NOMO-1 (cell line): ENCODE results near the gene HOXC5.
"Not testable (repeated sequence)": the region's sequence is repeated elsewhere in the genome, so short reads cannot be mapped to it uniquely, and the experiment has no call there.

Source experiments
- DNase-seq, 2 experiments: peaks; one replicate each; lab custom pipeline; 2025; ENCODE audit not compliant: unreplicated experiment in 2 of 2; lab: John Stamatoyannopoulos, UW

HOXC5 gene

DNA sequence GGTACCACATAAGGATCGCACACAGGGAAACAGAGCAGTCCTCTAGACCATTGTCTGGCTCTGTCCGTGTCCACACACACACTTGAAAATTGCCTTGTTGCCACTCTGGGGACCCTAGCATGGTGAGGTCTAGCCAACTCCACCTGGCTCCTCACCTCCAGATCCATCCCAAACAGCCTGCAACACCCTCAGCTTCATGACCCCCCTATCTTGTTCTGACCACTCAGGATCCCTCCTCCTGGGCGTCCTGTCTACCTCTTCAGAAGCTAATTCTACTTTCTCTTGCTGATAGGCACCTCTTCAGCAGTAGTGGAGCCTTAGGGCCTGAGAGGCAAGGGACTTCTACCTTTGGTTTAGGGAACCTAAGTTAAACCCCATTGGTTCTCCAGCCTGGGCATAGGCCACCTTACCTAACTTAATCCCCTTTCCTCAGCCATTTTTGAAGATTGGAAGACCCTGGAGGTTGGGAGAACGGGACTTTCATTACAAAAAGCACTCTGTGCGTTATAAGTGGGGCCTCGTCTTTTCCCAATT, 697 bp upstream of the HOXC5 start:
- DNase-seq = no peak

DNA sequence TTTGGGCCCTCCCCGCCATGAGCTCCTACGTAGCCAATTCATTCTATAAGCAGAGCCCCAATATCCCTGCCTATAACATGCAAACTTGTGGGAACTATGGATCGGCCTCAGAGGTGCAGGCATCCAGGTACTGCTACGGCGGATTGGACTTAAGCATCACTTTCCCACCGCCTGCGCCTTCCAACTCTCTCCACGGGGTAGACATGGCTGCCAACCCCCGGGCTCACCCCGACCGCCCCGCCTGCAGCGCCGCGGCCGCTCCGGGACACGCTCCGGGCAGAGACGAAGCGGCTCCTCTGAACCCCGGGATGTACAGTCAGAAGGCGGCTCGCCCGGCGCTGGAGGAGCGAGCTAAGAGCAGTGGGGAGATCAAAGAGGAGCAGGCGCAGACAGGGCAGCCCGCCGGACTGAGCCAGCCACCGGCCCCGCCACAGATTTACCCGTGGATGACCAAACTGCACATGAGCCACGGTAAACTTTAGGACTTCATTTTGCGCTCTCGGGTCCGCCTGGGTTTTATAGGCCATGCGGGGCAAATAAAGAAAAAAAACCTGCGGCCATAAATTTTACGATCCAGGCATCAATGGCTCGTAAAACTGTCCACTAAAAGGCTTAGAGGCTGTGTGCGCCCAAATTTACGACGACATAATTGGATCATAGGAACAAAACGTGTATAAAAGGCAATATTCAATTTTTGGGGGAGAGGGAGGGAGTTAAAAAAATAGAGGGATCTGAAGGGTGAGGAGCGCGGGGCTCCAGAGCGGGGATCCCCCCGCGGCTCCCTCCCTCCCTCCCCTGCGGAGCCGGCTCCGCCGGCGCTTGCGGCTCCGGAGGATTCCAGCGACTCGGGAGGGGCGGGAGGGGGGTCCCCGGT, 493 bp downstream of the HOXC5 start:
- DNase-seq = peak in 1 of 2 experiments; percentile 31

DNA sequence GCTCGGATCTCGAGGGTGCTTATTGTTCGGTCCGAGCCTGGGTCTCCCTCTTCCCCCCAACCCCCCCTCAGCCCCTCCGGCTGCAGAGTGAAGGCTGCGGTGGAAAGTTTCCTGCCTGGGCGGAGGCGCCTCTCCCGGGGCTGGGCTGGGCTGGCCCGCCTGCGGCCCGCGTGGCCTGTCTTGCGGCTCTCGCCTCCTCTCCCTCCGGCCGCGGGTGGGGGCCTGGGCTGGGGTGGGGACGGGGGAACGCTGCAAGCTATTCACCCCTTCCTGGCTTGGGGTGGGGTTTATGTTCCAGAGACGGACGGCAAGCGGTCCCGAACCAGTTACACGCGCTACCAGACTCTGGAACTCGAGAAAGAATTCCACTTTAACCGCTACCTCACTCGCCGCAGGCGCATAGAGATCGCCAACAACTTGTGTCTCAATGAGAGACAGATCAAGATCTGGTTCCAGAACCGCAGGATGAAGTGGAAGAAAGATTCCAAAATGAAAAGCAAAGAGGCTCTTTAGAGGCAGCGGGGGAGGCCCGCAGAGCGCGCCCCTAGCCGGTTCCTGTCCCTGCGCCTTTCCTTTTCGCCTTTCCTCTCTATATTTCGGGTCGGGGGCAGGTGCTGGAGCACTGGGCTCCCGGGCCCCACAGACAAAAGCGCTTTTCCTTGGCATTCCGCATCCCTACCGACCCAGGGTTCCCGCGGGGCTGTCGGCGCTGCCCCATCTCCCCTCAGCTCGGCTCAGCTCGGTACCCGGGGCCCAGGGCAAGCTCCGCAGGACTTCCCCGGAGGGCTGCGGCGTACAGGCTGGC, 1.3 kb downstream of the HOXC5 start:
- DNase-seq = no peak

DNA sequence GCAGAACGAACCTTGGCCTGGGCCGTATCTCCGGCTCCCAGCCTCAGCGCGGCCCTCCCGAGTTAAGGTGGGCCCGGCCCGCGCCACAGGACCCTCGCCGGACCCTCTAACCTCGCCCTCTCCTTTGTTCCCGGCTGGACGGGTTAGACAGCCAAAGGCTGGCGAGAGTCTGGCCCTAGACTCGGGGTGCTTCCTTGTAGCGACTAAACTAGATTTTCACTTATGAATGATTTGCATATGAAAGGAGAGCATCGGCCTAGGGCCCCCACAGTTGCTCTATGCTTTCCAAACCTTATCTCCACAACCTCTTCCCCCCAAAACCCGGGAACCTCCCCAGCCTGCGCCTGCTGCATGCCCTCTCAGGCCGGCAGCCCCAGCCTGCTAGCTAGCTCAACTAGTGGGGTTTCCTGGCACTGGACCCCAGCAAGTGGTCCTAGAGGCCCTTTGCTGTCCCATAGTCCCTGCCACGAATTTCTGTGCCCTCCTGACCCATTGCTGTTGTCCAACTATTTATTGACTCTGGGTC, 2.0 kb downstream of the HOXC5 start:
- no peak for DNase-seq

DNA sequence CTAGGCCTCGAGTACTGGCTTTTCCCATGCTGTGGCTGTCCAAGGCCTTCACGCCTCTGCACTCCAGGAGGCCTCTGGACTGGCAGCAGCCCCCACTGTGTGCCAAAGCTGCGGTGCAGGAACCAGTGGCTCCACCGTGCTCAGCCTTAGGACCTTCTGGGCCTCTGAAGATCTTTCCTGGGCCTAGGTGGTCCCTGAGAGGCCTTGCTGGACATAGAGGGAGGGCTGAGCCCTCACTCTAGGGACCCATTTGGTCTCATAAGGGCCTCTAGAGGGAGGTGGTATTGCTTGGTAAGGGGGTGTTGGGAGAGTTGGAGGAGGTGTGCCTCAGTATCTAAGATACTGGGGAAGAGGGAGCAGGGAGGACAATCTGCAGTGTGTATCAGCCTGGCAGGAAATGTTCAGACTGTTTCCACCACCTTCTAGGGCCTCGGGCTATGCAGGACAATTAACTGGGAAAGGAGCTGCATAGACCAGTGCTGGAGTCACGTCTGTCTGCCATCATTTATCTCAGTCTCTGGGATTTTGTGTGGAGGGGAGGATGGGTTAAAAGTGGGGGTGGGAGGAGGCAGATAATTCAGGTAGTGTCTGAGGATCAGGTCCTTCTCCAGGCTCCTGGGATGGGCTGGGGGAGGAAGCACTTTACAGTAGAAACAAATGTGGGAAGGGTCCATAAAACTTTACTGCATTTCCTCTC, 2.9 kb downstream of the HOXC5 start:
- no peak for DNase-seq

DNA sequence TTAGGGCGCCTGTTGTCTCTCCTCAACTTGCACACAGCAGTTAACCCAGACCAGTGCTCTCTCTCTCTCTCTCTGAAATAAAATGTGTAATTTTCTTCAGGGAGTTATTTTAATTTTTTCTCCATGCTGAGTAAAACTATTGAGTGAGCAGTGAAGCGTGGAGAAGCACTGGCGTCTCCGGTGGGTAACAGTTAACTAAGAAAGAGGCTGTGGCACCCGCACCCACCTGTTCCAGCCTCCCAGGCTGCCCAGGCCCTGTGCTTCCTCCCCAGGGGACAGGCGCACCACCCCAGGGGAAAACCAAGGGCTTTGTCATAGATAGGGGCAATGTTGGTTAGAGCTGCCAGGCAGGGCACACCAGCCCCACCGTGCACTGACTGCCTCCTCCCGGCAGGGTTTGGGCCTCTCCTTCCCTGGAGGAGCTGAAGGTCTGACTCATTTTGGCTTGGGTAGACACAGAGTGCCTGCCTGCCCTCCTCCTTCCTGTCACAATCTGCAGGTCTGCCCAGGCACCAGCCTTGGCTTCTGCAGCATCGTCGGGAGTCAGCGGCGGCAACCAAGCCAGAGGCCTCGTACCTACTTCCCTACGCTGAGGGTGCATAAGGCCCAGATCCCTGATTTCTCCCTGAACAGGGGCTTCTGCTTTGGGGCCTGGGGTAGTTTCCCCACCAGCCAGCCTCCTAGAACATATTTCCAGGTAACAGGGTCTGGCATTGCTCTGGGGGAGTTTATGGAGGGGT, 3.9 kb downstream of the HOXC5 start:
- DNase-seq = no peak

DNA sequence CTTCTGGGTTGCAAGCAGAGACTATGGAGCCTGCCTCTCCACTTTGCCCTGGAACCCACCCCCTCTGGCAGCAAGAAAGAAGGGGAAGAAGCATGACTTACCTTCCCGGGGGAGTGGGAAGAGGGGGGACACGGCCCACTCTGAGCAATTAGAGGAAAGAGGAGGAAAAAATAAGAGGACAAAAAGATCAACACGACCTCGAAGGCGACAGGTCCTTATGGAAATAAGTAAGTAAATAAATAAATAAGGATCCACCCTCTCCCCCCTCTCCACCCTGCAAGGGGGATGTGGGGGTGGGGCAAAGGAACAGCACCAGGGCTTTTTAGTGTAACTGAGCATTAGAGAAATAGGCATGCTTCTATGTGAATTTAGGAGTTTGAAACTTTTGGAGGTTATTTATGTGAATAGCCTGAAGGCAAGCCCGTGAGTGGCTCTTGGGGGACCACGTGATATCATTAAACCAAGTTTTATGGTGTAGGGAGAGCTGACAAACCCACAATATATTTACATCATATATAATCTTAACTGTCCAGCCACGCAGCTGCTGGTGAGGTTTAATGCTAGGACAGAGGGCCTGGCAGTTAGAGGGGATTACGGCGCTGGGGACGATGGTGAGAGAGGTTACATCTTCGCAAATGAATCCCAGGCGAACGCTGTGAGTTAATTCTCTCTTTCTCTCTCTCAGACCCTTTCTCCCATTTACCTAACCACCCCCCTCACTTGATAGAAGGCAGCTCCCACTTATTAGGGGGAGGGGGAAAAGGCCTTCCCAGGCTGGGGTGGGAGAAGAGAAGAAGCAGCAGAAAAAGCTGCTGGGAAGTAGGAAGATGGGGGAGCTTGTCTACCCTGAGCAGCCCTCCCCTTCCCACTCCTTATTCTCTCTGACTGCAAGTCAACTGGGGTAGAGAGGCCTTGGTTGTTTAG, 4.8 kb downstream of the HOXC5 start:
- no peak for DNase-seq

DNA sequence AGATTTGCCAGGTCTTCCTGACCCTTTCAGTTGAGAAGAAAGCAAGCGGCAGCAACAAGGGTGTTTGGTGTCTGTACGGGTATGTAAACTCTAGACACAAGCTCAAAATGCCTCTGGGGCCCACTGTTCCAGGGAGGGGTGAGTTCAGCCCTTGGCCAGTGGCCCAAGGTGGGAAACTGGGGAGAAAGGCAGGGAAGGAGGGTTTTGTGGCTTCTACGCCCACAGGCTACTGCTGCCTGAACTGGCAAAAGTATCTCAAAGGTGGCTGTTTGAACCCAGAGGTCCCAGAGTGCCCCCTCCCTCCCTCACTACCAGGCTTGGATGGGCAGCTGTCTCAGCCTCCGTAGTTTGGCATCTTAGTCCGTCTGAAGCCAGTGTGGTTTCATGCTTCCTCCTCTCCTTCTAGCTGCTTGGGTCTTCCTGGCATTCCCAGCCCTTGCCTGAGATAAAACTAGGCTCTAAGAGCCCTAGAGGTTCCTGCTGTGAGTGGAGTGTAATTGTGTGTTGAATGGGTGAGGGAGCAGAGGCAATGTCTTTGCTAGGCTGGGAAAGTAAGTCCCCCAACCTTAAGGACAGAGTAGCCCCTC, 5.5 kb downstream of the HOXC5 start:
- no peak for DNase-seq

DNA sequence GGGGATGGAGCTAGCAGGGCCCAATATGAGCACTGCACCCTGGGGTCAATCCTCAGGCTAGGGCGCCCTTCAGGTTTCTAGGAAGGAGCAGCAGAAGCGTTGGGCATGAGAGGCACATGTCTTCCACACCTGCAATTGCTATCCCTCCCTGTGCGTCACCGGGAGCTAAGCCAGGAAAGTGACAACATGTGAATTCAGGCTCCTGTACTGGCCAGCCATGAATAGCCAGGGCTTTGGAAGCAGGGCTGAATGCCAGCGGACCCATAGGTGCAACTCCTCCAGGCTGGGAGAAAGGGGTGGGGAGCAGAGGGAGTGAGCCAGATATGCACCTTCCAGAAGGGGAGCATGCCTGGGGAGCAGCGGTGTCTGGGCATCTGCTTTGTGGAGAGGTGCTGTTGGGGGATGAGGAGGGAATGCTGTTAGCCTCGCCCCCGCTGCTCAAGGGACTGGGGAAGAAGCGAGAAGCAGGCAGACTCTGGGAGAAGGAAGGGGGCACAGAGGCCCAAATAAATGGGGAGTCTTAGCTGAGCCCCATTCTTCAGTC, 6.1 kb downstream of the HOXC5 start:
- no peak for DNase-seq

DNA sequence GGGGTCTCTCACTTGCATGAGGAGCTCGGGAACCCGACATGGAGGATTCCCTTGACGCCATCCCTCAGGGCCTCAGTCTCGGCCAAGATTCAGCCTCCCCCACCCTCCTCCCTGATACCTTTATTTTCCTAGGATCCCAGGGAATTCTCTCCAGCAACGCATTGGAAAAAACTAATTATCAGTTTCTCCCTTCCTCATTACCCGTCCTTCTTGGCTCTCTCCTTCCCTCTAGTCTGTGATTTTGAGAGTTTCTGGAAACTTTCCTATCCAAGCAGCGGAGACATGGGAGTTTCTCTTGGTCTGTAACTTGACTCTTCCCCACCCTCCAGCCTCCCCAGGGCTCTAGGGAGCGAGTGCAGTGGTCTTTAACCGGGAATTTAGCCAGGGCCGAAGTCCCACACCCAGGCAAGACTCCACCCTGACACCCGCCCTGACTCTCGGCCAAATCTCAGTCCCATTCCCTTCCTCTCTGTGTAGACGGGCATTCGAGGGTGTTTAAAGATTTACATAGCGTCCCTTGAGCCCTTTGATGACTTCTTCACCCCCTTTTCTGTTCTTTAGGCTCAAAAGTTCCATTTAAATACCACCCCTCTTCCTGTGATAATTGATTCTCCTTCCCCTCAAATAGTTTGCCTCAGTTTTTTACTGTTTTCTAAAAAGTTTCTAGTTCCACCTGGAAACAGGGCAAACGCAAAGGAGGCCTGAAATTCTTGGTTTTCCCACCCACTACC, 6.7 kb downstream of the HOXC5 start:
- no peak for DNase-seq

DNA sequence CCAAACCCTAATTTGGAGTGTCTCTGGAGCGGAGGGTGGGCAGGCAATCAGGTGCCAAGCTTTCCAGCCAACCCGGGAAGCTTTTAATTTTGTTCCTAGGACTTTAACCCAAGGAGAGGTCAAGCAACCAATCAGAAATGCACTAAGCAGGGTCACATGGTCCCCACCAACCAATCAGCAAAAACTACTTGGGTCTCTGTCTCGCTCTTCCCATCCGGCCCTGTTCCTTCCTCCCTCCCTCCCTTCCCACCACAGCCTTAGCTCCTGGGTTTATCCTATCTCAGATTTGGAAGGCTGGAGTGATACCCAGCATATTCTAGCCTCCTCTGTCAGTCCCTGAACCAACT, 7.3 kb downstream of the HOXC5 start:
- DNase-seq = no peak

DNA sequence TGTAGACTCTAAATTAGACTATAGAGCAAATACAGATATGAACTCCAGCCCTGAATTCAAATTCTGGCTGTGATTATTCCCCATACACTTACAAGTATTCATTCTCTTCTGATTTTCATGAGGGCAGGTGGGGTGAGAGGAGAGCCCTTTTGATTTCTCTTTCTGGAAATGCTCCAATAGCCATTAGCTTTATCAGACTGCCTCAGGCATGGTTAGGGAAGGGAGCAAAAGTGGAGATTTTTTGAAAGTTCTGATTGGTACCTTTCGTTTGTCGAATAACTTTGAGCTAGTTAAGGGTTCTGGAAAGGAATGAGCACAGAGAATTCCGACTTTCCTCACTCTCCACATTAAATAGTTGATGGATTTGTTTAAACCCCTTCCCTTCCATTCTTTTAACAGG, 7.8 kb downstream of the HOXC5 start:
- no peak for DNase-seq

DNA sequence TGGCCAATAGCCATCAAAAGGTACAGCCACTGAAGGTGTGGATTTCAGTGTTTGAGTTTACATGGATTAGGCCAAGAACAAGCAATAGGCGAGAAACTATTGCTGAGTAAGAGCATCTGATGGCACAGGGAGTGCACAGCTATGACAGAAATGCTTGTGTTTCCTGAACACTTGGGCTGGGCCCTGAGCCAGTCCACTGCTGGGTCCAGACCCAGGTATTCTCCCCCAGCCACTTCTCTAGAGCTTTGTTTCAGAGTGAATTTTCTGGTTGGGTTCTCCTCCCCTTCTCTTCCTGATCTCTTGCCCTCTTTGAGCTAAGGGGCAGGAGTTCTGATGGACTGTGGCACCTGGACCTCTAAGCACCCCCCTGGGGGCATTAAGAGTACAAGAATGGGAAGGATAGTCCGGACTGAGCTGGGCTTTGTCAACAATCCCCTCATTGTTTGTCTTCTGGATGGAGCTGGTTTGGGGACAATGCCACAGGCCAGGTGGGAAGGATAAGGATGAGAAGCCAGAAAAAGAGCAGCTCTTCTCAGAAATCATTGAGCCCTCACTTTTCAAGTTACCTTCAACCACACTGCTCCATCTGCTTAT, 8.3 kb downstream of the HOXC5 start:
- no peak for DNase-seq

DNA sequence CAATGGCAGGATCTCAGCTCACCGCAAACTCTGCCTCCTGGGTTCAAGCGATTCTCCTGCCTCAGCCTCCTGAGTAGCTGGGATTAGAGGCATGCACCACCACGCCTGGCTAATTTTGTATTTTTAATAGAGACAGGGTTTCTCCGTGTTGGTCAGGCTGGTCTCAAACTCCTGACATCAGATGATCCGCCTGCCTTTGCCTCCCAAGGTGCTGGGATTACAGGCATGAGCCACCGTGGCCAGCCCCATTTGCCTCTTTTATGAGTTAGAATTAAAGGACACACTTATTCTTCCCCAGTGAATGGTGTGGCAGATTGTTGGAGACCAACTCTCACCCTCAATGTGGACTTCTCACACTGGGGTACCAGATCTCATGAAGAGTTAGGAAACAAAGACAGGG, 9.2 kb downstream of the HOXC5 start:
- DNase-seq = not testable (repeated sequence)

DNA sequence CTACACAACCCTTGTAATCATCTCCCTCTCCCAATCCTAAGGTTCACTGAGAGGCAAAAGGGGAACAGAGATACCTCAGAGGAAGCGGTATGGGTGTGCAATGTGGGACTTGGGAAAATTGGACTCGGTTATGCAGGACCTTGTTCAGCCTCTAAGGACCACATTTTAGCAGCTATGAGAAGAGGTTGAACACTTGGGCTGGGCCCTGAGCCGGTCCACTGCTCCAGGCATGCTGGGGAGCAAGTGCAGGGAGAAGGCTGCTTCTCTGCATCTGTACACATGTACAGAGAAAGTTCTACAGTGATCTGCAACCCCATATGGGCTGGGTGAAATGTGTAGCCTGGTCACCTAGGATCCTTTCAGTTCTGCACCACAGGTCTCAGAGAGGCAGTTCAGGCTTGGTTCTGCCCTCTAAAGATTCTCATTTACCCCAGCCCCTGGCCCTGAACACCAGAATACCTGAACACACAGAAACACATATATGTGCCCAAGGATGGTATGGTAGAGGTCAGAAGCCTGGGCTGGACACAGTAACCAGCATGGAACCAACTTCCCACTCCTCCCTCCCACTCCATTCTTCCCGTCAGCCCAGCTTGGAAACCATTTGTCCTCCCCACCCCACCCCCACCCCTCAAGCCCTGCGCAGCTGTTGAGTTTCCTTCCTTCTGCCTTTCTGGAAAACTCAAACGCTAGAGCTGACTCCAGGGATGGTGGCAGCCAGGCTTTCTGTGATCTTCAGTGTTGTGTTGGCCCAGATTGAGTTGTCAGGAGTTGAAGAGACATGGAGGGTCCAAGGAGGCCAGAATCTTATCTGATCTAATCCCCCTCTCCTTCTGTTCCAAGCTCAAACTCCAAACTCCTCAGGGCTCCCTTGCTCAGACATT, 10.4 kb downstream of the HOXC5 start:
- no peak for DNase-seq

DNA sequence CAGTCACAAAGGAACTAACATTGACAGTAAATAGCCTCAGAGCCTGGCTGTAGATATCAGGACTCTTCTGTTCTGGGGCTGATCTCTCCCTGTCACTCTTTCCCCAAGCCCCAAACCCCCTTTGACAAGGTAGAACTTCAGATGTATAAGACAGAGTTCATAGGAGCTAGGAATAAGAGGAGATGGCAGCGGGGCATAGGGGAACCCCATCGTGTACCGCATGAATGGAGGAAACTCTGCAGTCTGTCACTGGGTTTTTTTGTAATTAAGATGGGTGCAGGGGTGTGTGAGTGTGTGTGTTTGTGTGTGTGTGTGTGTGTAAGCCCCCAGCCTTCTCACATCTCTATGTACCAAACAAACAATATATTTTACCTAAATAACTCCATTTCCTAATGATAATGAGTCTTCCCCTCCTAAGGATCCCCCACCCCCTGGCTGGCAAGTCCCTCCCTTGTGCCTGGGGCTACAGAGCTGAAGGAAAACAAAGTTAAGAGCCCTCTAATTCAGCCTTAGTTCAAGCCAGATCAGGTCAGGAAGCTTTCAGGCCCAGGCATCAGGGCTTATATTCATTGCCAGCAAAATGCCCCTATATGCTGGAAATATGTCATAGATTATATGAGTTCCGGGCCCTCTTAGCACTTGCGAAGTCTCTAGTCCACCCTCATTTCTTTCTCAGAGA, 11.7 kb downstream of the HOXC5 start:
- DNase-seq = no peak
